ENCODE results near the gene PSMA2.

DNA sequence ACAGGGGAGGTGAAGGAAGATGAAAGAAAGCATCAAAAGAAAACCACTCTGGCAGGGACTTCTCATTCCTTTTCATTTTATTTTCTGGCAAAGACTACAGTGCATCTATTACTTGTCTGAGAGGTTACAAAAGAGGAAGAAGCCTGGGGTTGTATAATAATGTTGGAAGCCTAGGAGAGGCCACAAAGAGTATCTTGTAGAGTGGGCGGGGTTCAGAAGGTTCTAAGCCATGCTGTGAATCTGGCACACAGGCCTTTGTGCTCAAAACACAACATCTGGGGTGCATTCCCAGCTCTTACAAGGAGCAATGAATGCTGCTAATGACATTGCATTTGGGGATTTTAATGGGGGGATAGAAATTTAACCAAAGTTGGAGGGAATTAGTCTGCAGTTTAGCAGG, 49.6 kb upstream of the PSMA2 start:
- TF ChIP-seq, protein P1, sequence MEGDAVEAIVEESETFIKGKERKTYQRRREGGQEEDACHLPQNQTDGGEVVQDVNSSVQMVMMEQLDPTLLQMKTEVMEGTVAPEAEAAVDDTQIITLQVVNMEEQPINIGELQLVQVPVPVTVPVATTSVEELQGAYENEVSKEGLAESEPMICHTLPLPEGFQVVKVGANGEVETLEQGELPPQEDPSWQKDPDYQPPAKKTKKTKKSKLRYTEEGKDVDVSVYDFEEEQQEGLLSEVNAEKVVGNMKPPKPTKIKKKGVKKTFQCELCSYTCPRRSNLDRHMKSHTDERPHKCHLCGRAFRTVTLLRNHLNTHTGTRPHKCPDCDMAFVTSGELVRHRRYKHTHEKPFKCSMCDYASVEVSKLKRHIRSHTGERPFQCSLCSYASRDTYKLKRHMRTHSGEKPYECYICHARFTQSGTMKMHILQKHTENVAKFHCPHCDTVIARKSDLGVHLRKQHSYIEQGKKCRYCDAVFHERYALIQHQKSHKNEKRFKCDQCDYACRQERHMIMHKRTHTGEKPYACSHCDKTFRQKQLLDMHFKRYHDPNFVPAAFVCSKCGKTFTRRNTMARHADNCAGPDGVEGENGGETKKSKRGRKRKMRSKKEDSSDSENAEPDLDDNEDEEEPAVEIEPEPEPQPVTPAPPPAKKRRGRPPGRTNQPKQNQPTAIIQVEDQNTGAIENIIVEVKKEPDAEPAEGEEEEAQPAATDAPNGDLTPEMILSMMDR (IDR thresholded peaks at IDR 0.05) = no peak
- no peak for TF ChIP-seq POLR2A (IDR thresholded peaks at IDR 0.05)

All from stomach (tissue), 4 donors.